HG03280 (cell line): ENCODE results near the gene SLC66A3.
A peak's percentile ranks its signal among the peaks of the same experiment; 100 is the strongest.

ENCODE experiments used
- ATAC-seq: cut with Tn5 transposase; IDR thresholded peaks from one replicate; pipeline ENCODE4 v1.9.1; 2021; ENCODE audit warnings: mild to moderate bottlenecking, moderate library complexity; ENCODE audit not compliant: unreplicated experiment

The SLC66A3 gene

DNA sequence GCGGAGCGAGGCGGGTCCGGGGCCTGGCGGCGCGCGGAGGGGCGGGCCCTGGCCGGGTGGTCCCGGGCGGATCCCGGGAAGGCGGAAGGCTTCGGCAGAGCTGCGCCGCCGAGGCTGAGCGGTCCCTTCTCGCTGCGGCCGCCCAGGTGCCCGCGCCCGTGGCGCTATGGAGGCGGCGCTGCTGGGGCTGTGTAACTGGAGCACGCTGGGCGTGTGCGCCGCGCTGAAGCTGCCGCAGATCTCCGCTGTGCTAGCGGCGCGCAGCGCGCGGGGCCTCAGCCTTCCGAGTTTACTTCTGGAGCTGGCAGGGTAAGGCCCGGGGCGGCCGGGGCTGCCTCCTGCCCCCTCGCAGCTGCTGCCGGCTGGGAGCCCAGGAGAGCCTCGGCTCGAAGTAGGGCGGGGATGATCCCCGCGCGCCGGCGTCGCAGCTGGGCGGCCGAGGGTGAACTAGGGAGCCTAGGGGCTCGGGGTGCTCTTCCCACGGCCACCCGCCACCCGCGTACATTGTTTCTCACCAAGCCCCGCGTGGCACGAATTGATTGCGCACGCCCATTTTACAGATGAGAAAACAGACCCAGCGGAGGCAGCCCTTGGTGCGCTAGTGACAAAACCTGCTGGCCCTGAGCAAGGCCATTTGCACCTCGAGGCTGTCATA is at the start of gene SLC66A3:
SLC66A3 (plus strand) TSS at position 87 of the 655 bp plus-strand sequence; CDS start at position 167, 80 bp downstream.
- ATAC-seq, result peak; percentile 82

GRCh38 chr2:11109002-11109401 is 46.3 kb upstream of the SLC66A3 start:
- no peak for ATAC-seq

DNA sequence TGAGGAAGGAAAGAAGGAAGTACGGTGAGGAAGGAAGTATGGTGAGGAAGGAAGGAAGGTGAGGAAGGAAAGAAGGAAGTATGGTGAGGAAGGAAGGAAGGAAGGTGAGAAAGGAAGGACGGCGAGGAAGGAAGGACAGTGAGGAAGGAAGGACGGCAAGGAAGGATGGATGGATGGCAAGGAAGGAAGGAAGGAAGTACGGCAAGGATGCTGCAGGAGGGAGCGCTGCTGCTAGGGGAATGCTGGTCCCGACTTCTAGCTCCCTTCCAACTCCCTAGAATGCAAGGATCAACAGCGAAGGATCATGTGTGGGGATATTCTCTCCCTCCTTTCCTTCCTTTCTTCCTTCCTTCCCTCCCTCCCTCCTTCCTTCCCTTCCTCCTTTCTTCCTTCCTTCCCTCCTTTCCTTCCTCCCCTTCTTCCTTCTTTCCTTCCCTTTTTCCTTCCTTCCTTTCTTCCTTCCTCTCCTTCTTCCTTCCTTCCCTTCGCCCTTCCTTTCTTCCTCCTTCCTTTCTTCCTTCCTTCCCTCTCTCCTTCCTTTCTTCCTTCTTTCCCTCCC is 42.3 kb upstream of the SLC66A3 start:
- ATAC-seq, result no peak

DNA sequence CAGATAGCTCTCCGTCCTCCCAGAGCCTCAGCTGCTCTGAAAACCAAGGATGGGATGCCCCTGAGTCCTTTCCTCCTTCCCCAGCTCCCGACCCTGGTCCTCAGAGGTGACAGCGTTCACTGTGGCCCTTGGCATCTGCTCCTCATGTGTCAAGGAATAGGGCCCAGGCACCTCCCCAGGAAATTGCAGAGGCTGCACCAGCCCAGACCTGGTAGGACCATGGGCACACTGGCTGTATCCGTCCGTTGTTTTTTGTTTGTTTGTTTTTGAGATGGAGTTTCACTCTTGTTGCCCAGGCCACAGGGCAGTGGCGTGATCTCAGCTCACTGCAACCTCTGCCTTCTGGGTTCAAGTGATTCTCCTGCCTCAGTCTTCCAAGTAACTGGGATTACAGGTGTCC is 37.5 kb upstream of the SLC66A3 start:
- no peak for ATAC-seq

DNA sequence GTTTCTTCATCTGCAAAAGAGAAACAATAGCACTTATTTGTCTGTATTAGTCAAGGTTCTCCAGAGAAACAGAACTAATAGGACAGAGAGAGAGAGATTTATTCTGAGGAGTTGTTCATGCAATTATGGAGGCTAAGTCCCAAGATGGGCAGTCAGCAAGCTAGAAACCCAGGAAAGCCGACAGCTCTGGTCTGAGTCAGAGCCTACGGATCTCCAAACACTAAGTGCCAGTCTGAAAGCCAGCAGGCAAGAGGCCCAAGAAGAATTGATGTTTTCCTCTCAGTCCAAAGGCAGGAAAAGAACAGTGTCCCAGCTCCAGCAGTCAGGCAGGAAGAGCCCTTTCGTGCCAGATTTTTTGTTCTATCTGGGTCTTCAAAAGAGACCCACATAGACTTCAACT is 36.5 kb upstream of the SLC66A3 start:
- ATAC-seq, result no peak

DNA sequence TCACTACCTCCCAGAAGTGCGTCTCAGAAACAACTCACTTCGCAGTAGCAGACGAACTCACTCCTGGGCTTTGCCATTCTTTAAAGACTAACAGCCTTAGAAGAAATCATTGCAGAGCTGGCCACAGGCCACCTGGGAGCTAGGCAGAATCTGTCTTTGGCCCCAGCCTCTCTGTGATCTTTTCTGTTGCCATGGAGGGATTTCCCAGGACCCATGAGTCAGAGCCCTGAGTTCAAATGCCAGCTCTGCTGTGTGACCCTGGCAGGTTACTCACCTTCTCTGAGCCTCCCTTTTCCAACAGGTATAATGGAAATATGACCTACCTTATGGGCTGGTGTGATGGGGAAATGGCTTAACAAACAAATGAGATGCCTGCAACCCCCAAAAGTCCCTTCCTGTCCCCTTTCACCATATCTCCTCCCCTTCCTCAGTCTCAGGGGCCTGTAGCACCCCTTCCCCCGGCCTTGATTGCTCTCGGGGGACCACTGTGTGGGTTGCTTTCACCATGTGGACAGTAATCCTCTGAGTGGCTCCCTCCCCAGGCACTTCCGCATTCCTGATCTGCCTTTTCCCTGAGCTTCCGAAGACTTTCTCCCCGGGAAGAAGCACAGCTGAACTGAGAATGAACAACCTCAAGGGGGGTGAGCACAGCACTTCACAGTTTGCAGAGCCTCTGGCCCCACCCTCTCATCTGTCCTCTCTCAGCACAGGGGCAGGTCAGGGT is 34.0 kb upstream of the SLC66A3 start:
- ATAC-seq, result no peak

DNA sequence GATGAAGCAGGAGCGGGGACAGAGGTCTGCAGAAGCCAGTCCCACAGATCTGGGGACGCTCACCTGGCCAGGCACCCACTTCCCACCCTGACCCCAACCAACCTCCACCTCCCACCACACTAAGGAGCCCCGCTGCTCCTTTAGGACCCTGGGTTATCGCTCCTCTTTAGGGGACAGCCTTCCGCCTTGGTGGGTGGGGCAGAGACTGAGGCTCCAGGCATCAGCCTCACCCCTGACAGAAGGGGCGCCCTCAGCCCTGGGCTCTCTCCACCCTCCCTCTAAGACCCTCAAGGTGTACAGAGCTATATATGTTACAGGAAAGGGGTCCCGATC is 33.5 kb upstream of the SLC66A3 start:
- no peak for ATAC-seq

DNA sequence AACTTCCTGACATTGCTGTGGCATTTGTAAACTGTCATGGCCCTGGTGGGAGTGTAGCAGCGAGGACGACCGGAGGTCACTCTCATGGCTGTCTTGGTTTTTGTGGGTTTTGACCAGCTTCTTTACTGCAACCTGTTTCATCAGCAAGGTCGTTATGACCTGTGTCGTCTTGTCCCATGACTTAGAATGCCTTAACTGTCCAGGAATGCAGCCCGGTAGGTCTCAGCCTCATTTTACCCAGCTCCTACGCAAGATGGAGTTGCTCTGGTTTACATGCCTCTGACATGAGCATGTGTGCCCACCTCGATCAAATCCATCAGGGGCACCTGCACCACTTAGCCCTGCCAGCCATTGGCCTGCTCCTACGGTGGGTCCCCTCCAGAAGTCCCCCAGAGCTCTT is 32.9 kb upstream of the SLC66A3 start:
- ATAC-seq, result no peak

DNA sequence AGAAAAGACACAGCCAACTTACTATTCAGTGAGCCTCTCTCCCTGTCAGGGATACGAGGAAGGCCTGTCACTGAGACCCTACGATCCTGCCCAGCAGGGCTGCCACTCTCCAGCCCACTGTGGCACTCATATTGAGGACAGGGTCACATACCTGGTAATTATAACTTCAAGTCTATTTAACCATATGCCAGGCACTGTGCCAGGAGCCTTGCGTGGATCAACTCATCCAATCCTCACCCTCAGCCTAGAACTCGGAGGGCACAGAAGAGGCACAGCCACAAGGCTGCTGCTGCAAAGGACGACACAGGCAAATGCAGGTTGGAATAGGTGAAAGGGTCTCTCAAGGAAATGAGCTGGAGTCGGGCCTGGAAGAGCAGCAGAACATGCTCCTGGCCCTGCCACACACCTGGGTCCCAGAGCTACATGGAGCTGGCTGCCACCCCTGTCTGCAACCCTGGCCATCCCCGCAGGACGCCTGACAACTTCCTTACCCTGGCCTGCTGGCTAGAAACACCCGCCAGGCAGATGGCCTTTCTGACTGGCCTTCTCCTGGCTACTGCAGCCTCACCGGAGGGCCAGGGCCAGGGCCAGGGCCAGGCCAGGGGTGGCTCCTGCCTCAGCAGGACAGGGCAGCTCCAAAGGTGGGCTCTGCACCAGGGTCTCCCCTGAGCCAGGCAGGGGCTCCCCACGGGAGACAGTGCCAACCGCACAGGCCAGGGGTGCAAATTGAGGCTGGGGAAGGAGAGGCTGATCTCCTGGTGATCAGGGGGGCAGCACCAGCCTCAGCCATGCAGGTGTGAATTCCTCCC is 32.1 kb upstream of the SLC66A3 start:
- no peak for ATAC-seq

- ATAC-seq, result peak; percentile 62
These were observed 31.2 kb upstream of the SLC66A3 start for GRCh38 chr2:11123856-11124759.

- ATAC-seq, result no peak
These were observed 30.6 kb upstream of the SLC66A3 start for GRCh38 chr2:11124760-11125068.

DNA sequence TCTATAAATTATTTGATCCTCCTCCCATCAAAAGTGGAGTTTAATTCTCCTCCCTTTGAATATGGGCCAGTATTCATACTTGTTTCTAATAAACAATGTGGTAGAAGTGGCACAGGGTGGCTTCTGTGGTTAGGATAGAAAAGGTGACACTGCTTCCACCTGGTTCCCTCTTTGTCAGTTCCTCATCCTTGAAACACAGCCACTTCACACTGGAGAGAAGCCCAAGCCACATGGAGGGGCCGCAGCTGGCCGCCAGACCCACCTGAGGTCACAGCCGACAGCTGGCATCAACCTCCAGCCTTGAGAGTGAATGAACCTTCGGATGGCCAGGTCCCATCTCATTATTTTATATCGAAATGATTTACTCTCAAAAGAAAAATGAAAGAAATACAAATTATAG is 27.5 kb upstream of the SLC66A3 start:
- ATAC-seq, result no peak

DNA sequence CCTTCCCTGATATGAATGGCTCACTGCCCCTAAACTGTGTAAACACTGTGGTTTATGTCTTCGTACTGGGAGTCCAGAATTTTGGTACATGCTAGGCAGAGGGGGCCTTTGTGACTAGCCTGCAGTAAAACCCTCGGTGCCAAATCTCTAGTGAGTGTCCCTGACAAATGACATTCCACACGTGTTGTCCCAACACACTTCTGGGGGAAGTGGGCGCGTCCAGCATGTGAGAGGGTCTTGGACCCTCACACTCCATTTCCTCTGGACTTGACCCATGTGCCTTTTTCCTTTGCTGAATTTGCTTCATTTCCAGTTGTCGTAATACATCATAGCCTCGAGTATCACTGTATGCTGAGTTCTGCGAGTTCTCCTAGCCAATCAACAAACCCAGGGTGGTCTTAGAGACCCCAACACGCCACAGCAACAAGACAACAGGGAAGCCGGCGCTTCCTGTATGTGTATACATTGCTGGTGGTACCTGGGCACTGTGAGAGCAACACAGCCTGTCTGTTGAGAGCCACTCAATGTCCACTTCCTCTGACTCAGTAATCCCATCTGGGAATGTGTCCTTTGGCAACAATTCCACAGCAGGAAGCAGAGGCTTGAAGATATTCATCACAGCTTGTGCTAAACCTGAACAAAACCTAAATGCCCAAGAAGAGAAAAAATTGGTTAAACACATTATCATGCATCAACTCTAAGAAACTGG is 26.9 kb upstream of the SLC66A3 start:
- no peak for ATAC-seq

DNA sequence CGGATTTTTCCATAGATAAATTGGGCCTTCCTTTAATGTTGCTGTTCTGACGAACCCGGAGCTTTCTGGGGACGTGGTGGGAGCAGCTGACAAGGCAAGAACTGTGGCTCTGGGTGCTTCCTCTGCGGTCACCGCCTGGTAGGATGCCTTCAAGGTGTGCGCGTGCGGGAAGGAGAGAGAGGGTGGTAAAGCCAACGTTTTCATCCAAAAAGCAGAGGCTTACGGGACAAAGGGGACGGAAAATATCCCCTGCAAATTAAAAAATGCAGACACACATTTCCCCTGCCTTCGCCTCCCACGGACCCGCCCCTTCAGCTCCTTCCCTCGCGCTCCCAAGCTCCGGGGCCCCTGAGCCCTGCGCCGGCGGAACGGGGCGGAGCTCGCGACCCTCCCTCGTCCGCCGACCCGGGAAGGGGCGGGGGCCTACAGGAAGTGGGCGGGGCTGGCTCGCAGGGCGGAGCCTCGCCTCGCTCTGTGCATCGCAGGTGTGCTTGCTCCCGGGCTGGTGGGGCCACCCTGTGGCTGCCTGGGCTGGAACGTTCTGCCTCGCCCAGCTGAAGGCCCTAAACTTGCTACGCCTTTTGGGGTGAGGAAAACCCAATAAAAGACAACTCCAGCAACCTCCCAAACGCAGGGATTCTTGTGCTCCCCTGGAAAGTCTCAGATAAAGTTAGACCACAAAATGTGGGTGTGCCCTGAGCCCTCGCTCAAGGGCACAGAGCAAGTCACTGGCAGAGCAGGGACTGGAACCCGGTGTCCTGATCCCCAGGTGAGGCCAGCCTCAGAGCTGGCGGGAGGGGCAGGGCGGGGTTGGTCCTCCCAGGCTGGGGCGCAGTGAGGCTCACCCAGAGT is 25.4 kb upstream of the SLC66A3 start:
- peak; percentile 65 for ATAC-seq

DNA sequence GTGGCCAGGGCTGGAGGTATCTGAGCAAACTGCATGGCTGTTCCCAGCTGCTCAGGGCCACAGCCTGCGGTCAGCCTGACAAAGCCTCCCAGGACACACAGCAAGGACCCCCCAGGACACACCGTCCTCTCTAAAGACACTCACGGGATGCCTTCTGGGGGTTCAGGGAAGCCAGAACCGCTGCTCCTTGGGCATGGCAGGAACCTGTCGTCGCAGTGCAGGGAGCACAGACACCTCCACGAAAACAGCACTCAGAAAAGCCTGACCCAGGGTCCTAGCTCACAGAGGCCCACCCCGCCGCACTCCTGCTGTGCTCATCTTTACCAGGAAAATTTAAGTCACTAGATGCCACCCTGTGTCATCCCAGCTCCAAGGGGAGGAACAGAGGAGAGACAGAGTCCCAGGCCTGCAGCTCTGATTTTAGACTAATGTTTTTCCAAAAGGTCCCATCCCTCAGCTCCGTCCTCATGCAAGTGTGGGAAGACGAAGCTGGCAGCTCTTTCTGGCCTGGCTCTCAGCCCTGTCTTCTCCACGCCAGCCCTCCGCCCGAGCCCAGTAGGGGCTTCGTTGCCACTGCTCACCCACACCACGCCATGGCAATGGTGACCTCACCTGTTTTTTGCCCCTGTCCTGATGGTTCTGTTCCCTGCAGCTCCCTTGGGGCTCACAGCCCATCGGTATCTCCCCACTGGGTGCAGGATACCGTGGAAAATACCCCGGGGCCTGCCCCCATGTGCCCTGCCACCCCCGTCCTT is 23.9 kb upstream of the SLC66A3 start:
- ATAC-seq, result no peak

DNA sequence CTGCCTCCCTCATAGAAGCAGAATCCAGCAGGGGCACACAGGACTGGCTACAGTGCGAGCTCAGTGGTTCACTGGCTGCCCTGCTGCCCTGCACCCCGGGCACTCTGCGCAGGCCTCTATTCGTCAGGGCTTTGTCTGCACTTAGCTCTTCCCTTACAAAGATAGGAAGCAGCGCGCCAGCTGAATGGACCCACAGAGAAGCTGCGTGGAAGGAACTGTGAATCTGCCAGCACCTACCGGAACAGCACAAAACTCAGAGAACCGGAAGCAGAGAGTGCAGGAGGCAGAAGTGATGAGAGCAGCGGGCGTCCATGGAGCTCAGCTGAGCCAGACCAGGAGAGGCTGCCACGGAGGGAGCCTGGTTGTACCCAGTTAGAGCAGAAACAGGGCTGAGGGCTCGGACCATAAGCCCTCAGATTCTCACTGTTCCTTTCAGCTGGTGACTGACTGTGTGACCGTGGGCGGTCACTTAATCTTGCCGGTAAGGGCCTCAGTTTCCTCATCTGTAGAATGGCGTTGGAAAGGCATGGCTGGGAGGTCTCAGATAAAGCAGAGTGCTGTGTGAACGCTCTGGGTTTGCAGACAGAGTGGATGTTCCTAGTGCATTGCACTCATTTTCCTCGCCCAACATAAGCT is 23.1 kb upstream of the SLC66A3 start:
- ATAC-seq, result no peak

GRCh38 chr2:11133238-11133935 is 21.9 kb upstream of the SLC66A3 start:
- no peak for ATAC-seq
